ENCODE results near the gene CTIF. TPM values are rescaled to one million over a fixed set of nuclear protein-coding genes. Genes with fewer than 3 reads are reported as not detected.

CTIF gene
- polyA plus RNA-seq, 1 of the 3 experiments (the other 2 are of a cell fraction): 47.2 TPM

DNA sequence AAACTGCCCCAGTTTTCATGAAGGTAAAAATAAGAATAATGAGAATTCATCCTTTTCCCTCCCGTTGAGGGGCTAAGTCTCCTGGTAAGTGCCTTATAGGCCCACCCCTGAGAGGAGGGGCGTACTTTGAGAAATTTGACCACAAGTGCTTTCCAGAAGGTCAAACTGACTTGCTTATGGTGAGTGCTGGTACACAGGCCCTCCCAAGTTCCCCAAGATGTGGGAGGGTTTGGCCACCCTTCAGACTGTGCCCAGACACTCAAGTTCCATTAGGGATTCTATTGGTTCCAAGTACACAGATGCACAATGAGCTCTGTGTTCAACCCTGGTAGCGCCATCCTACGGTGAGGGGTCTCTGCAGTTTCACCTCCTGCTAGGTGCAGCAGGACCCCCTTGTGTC is 205.1 kb downstream of the CTIF start (continued):
- TF ChIP-seq ZBTB33 (IDR thresholded peaks at IDR 0.05; ENCODE audit: borderline replicate concordance, low read depth) (no peak), IRF3 (IDR thresholded peaks at IDR 0.05; ENCODE audit: low read depth, low read length) (no peak), GATA2 (CRISPR knock-in tag; IDR thresholded peaks at IDR 0.05) (no peak)

DNA sequence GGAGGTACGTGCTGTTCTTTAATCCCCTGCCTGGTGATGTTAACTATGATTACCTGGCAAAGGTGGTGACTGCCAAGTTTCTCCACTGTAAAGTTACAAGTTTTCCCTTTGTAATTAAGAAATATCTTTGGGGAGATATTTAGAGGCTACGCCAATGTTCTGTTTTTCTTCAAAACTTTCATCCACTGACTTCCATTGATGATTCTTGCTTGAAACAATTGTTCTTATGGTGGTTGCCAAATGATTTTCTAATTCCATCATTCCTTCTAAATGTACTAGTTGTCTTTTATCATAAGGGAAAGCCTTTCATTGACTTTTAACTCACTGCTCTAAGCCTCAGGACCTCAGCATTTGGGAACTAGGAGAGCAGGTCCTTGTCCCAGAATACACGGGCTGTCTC is 206.5 kb downstream of the CTIF start:
- POLR2A ChIA-PET: no interaction called here
- Histone ChIP-seq H3K9ac (no peak overlapping the region), H3K4me3 (ENCODE audit: low read depth in 2 of 2, low read length in 1 of 2) (no peak overlapping the region), H3K27me3 (ENCODE audit: insufficient read depth) (no peaks in the 10 kb centered on the region), H3K36me3 (replicated peaks in 1 of 2; ENCODE audit: control insufficient read depth in 1 of 2, insufficient read depth in 2 of 2, low read length in 1 of 2) (peaks cover 3 to 4% of the 10 kb centered on the region in 2 experiments), H3K4me1 (ENCODE audit: control insufficient read depth in 1 of 2, insufficient read depth in 2 of 2, low read depth in 1 of 2, low read length in 1 of 2) (peaks cover 0 to 44% of the 10 kb centered on the region in 2 experiments; a peak in 2 of 4 replicates), H3K9me3 (no peaks in the 10 kb centered on the region), H3K9me2 (no peaks in the 10 kb centered on the region), H3F3A (replicated peaks; ENCODE audit: insufficient read depth) (no peaks in the 10 kb centered on the region), H3K4me2 (no peak overlapping the region), H3K27ac (ENCODE audit: low read depth in 2 of 2, low read length in 1 of 2) (no peak overlapping the region; a peak in 1 of 4 replicates), H2AFZ (ENCODE audit: low read depth) (no peak overlapping the region), H3K79me2 (ENCODE audit: insufficient read depth) (peaks cover 6% of the 10 kb centered on the region; the same call in 1 of the 2 replicates), H4K20me1 (ENCODE audit: insufficient read depth) (0 out of 2 replicates have a peak, but pooled peaks cover 7% of the 10 kb centered on the region)
- 100% methylated on average over 3 of the region's 3 CpGs for WGBS (ENCODE audit: low lambda C conversion rate)
- CTCF ChIA-PET: no interaction called here
- TF ChIP-seq ZBTB33 (IDR thresholded peaks at IDR 0.05; ENCODE audit: borderline replicate concordance, low read depth) (no peak), ELF1 (IDR thresholded peaks at IDR 0.05) (no peak), RXRA (IDR thresholded peaks at IDR 0.05; ENCODE audit: borderline replicate concordance, low read depth) (no peak), FOSL2 (IDR thresholded peaks at IDR 0.05; ENCODE audit: borderline replicate concordance, low read depth) (no peak), USF2 (IDR thresholded peaks at IDR 0.05; ENCODE audit: borderline replicate concordance, low read depth, low read length) (no peak), RAD21 (IDR thresholded peaks at IDR 0.05; ENCODE audit: low read length) (no peak), IRF3 (IDR thresholded peaks at IDR 0.05; ENCODE audit: low read depth, low read length) (no peak), CHD2 (IDR thresholded peaks at IDR 0.05; ENCODE audit: low read length, partially characterized antibody) (no peak), TEAD4 (IDR thresholded peaks at IDR 0.05; ENCODE audit: borderline replicate concordance, insufficient read depth) (no peak)
- TF ChIP-seq, protein P1, sequence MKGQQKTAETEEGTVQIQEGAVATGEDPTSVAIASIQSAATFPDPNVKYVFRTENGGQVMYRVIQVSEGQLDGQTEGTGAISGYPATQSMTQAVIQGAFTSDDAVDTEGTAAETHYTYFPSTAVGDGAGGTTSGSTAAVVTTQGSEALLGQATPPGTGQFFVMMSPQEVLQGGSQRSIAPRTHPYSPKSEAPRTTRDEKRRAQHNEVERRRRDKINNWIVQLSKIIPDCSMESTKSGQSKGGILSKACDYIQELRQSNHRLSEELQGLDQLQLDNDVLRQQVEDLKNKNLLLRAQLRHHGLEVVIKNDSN (IDR thresholded peaks at IDR 0.05; ENCODE audit: borderline replicate concordance, low read depth): no peak
- no peak for DNase-seq

Data from SK-N-SH (cell line).